CD4-positive, alpha-beta T cell treated with Interferon gamma for 1 hour (primary cell): ENCODE measurements around the gene GFOD1.

Experiments used
- DNase-seq: peaks from one replicate; pipeline ENCODE4 v3.0.0-alpha.2; 2020

The GFOD1 gene

GRCh38 chr6:13421425-13422059, 65.9 kb downstream of the GFOD1 start:
- DNase-seq: no peak

GRCh38 chr6:13420269-13420668, 67.1 kb downstream of the GFOD1 start:
- no peak for DNase-seq

GRCh38 chr6:13419422-13420195, 67.8 kb downstream of the GFOD1 start:
- no peak for DNase-seq

- DNase-seq: no peak
Observed at GRCh38 chr6:13418844-13419243, 68.6 kb downstream of the GFOD1 start.

- DNase-seq: no peak
Observed at GRCh38 chr6:13417954-13418353, 69.4 kb downstream of the GFOD1 start.

GRCh38 chr6:13417431-13417830, 70.0 kb downstream of the GFOD1 start:
- DNase-seq: no peak

- no peak for DNase-seq
Observed at GRCh38 chr6:13415283-13415682, 72.1 kb downstream of the GFOD1 start.

GRCh38 chr6:13413900-13414555, 73.4 kb downstream of the GFOD1 start:
- peak; percentile 48 for DNase-seq

- DNase-seq: no peak
Observed at GRCh38 chr6:13413466-13413862, 73.9 kb downstream of the GFOD1 start.

GRCh38 chr6:13412639-13413465, 74.5 kb downstream of the GFOD1 start:
- no peak for DNase-seq

- no peak for DNase-seq
Observed at GRCh38 chr6:13412211-13412610, 75.2 kb downstream of the GFOD1 start.

GRCh38 chr6:13411484-13411883, 75.9 kb downstream of the GFOD1 start:
- no peak for DNase-seq

GRCh38 chr6:13409991-13410390, 77.4 kb downstream of the GFOD1 start:
- DNase-seq: no peak

- peak; percentile 21 for DNase-seq
Observed at GRCh38 chr6:13407709-13408695, 79.4 kb downstream of the GFOD1 start.

- DNase-seq: no peak
Observed at GRCh38 chr6:13407368-13407708, 80.1 kb downstream of the GFOD1 start.

GRCh38 chr6:13406781-13407180, 80.6 kb downstream of the GFOD1 start:
- no peak for DNase-seq

- DNase-seq: no peak
Observed at GRCh38 chr6:13405961-13406477, 81.4 kb downstream of the GFOD1 start.

- DNase-seq: no peak
Observed at GRCh38 chr6:13404892-13405254, 82.5 kb downstream of the GFOD1 start.

- DNase-seq: no peak
Observed at GRCh38 chr6:13404228-13404891, 83.0 kb downstream of the GFOD1 start.

- no peak for DNase-seq
Observed at GRCh38 chr6:13402711-13403110, 84.7 kb downstream of the GFOD1 start.

GRCh38 chr6:13400772-13401171, 86.6 kb downstream of the GFOD1 start:
- DNase-seq: no peak
